Fibroblast of lung (primary cell): Measurements from ENCODE around the gene UST.

Experiments
- EZH2 ChIP-seq: IDR thresholded peaks from 2 replicates; pipeline ENCODE4 v1.5.1; 2012; ENCODE audit warnings: low read length, control low read depth, mild to moderate bottlenecking; ENCODE audit errors: missing control alignments
- TF ChIP-seq, protein P1 (sequence below), 2 donors: IDR thresholded peaks in 1 of 2; conservative IDR thresholded peaks in 1 of 2; 1 replicate in 1 of 2; 2 replicates in 1 of 2; pipeline ENCODE4 v1.5.1; 2011 to 2012; ENCODE audit warnings: low read length in 2 of 2, control low read depth in 1 of 2, inconsistent platforms in 1 of 2, low read depth in 1 of 2, mild to moderate bottlenecking in 1 of 2

DNA sequence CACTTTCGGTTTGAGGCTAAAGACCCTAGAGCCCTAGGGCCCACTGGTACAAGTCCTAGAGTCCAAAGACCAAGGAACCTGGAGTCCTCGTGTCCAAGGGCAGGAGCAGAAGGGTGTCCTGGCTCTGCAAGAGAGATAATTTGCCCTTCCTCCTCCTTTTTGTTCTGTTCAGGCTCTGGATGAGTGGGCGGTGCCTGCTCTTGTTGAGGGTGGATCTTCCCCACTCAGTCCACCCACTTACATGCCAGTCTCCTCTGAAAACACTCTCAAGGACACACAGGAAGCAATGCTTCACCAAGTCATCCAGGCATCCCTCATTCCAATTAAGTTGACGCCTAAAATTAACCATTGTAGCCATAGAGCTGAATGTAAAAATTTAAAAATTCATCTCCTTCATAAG is 102.1 kb downstream of the UST start:
- TF ChIP-seq, protein P1, sequence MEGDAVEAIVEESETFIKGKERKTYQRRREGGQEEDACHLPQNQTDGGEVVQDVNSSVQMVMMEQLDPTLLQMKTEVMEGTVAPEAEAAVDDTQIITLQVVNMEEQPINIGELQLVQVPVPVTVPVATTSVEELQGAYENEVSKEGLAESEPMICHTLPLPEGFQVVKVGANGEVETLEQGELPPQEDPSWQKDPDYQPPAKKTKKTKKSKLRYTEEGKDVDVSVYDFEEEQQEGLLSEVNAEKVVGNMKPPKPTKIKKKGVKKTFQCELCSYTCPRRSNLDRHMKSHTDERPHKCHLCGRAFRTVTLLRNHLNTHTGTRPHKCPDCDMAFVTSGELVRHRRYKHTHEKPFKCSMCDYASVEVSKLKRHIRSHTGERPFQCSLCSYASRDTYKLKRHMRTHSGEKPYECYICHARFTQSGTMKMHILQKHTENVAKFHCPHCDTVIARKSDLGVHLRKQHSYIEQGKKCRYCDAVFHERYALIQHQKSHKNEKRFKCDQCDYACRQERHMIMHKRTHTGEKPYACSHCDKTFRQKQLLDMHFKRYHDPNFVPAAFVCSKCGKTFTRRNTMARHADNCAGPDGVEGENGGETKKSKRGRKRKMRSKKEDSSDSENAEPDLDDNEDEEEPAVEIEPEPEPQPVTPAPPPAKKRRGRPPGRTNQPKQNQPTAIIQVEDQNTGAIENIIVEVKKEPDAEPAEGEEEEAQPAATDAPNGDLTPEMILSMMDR (conservative IDR thresholded peaks at IDR 0.05 in 1 of 2, IDR thresholded peaks at IDR 0.05 in 1 of 2; ENCODE audit: low read depth in 1 of 2, low read length in 2 of 2): no peak
- TF ChIP-seq EZH2: no peak
